Ramos (cell line): ENCODE results near the gene GIPC2.

Source experiments
- in situ Hi-C: fragments of 300-500 bp; cut with MboI; formaldehyde crosslinking; loops from one replicate; pipeline ENCODE4 v1.14.3; 2022; ENCODE audit warnings: low sequenced_read_pairs; ENCODE audit not compliant: unreplicated experiment

GIPC2 gene

DNA sequence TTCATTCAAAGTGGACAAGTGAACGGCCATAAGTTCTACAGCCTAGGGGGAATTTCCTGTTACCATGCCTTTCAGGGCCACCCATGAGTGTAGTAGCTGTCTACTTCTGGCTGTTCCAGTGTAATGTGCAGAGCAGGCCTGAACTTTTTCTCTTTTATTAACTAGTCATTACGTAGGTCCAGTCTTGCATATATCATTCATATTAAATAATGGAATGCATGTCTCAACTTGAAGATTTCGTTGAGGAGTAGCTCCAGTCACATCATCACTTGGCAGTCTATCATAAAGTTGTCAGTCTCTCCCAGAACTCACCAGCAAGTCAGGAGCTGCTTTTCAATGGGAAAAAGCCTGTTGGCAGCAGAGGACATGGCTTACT is 12.0 kb upstream of the GIPC2 start:
- in situ Hi-C loops, result no loop called here

DNA sequence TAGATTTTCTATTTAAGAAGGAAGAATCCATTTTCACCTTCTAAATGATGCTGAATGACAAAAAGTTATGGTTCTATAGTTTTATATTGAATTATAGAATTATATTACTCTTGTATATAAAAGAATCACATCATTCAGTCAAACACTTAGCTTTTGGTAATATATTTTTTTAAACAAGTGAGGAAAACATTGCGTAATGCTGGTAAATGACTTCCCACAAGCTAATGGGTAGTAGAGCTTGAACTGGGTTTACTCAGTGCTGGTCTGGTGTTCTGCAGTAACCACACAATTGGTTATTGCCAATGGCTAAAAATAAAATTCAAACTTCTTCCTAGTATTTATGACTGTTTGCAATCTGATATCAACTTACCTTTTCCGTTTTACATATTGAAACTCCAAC is 10.6 kb upstream of the GIPC2 start:
- in situ Hi-C loops, result no loop called here

DNA sequence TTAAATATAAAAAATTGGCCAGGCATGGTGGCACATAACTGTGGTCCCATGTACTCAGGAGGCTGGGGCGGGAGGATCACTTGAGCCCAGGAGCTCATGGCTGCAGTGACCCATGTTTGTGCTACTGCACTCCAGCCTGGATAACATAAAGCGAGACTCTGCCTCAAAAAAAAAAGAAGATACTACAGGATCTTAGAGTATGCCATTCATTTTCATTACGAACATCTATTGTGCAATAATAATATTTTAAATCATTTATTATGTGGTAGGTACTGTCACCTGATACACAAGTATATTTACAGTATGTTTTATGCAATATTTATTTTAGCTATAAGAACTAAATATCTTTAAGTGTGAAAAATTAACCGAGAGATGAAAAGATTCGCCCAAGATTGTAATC is 9.3 kb upstream of the GIPC2 start:
- in situ Hi-C loops, result no loop called here

DNA sequence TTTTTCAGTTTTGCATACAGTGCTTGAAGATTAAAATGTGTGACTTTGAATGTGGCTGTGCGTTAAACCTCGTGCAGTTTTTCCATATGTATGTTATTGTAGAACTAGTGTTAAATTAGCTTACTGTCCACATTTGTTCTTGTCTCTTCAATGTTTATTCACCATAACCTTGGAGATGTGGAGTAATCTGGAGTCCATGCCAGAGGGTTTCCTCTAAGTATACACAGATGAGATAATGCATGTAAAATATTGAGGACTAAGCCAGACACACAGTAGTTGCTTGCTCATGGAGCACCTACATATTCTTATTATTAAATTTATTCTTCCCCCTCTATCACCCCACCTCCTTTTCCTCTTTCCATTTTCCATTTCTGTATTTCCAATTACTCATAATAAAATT is 7.7 kb upstream of the GIPC2 start:
- in situ Hi-C loops, result no loop called here

DNA sequence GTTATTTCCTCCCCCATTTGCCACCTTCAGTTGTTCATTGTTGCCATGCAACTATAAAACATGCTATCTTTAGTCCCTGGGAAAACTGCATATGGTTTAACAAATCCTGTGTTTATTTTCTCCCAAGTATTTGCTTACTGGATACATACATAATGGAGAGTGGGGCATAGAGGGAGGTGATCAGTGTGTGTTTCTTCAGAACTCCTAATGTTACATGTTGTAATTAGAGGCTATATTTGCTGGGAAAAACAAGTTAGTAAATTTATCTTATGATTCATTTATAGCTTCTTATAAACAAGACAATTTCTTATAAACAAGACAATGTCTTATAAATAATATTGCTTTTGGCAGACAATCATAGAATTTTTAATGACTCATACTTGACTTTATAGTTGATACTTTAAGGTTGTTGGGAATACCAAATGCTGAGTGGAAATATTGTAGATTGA is 7.3 kb upstream of the GIPC2 start:
- in situ Hi-C loops, result no loop called here

DNA sequence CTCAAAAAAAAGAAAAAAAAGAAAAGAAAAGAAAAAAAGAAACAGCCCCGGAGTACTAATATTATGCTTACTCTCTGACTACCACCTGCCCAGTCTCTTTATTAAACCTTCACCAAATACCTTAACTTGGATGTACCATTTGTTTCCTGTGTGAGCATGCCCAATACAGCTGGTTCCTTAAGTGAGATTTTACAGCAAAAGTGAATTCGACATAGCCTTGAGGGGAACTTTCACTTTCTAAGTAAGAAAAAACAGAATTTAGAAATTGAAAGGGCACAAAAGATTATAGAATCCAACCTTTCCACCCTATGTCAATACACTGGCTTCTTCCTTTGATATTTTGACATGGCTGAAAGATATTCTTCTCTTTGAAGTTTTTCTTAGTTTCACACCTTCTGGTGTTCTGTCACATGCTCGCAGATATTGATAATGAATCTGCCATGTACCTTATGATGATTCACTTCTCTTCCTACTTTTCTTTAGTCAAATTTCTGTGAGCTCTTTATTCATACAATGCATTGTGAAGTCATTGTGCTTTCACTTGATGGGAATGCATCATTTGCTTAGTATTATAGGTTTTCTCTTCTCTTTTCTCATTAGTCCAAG is 5.2 kb upstream of the GIPC2 start:
- in situ Hi-C loops, result no loop called here

DNA sequence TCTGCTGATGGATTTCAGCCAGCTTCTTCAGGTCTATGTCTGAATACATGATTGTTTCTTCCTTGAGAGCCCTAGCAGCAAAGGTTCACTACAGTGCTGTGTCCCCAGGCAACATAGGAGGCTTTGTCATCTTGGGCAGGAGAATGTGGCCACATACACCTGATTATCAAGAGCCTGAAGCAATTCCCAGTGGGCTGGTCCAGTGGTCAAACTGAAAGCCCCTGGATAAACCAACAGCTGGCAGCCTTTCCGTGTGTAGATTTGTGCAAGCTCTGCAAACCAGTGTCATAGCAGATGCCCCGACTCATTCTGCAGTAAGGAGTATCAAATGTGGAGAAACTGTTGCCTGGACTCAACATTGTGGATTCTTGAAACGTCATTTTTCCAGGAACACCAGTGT is 2.3 kb upstream of the GIPC2 start:
- in situ Hi-C loops, result no loop called here

DNA sequence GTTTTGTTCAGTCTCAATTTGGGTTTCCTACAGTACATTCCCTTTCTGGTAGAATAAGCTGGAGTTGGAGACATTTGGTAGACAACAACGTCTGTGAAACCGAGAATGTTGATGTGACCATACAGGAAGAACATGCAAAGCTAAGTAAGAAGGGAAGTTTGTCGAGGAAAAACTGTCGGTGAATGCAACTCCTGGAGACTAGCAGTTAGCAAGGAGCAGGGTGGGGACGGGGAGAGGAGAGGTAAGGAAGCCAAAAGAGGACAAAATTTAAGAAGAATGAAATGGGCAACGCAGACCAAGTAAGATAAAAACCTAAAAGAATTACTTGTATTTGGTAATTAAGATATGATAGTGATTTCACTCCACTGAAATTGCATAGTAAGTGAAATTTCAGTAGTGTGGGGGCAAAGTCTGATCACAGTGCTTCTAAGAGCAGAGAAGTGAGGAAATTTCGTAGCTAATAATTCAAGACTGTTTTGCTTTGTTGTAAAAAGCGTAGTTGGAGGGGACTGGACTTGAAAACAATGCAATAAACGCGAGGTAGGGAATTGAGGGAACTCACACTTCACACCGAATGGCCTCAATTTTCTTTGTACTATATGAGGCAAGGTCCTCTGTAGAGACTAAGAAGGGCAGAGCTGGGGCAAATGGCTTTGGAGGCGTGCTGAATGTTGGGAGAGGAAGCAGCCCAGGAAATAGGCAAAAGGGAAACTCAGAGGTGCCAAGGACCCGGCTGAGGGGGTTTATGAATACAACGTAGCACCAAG is 787 bp upstream of the GIPC2 start:
- in situ Hi-C loops, result no loop called here

DNA sequence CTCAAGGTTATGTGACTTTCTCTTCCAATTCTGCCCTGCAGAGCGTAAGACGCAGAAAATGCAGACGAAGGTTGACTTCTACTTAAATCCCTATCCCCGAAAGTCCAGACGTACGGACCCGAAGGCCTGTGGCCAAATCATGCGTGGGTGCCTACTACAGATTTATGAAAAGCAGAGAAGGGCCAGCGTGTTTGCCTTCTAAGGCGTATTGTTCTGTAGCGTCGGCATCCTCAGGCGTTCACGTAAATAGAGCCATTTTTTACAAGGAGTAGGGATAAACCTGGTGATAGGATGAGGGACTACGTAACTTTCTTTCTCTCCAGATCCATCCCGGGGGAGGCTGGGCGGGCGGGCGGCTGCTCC is 222 bp upstream of the GIPC2 start:
- in situ Hi-C loops, result no loop called here

DNA sequence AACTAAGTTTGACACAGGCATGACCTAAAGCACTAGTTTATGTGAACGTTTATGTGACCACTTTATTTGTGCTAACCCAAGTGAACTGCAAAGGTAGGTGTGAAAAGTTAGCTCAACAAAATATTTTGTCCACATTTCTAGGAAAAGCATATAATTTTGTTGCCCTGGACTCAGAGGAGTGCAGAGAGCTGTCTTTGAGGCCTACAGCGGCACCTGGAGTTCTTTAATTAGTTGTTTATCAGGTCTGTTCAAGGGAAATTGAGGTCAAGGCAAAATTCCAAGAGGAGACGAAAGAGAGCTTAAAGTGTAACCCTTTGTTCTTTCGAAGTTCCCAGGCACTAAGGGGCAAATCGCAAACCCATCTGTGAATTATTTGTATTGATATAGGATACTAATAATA is 1.3 kb downstream of the GIPC2 start:
- in situ Hi-C loops, result no loop called here

DNA sequence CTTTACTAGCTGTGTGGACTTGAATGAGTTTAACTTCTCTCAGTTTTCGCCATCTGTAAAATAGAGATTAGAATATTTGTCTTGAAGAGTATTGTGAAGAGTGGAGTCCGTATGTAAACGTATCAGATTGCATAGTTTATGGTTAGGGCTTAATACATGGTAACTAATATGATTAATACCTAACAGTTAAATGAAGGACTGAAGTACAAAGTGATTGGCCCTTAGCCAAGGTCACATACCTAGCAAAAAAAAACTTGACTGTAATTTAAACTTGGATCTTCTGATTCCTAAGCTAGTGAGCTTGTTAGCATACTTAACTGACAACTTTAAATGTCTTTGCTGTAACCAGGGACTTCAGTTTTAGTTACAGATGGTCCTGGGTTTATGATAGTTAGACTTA is 1.9 kb downstream of the GIPC2 start:
- in situ Hi-C loops, result no loop called here

DNA sequence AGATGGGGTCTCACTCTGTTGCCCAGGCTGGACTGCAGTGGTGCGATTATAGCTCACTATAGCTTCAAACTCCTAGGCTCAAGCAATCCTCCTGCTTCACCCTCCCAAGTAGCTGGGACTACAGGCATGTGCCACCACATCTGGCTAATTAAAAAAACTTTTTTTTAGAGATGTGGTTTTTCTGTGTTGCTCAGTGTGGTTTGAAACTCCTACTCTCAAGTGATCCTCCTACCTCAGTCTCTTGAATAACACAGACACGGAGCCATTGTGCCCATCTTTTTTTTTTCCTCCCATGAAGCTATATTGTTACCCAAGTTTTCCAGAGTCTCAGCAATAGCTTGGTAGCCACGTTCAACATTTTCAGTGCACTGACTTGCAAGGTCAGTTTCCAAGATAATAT is 2.7 kb downstream of the GIPC2 start:
- in situ Hi-C loops, result no loop called here

DNA sequence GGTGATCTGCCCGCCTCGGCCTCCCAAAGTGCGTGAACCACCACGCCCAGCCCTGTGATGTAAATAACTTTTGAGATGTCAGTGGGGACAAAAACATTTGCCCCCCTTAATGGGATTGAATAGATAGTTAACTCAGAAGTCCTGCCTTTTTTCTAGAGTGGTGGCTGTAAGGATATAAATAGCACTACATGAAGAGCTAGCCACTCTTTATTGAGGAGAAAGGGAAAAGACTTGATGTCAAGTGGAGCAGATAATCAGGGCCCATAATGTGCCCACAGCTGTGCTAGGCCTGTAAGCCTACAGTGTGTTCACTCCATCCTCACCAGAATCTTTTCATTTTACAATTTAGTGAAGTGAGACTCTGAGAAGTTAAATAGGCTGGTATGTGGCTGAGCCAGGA is 3.6 kb downstream of the GIPC2 start:
- in situ Hi-C loops, result no loop called here

DNA sequence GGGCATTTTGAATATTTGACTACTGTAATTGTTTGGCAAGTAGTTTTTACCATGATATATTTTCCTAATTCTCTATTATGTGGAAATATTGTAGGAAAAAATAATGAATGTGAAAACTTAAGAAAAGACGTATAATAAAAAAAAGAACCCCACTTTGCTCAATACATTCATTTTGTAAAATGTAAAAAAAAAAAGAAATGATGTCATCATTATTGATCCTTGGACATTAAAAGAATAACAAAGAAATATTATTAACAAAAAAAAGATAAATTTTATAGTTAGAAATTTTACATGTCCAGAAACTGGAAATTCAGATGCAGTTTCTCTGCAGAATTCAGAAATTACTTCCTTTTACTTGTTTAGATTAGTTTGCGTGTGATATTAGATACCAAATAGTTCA is 5.2 kb downstream of the GIPC2 start:
- in situ Hi-C loops, result no loop called here

DNA sequence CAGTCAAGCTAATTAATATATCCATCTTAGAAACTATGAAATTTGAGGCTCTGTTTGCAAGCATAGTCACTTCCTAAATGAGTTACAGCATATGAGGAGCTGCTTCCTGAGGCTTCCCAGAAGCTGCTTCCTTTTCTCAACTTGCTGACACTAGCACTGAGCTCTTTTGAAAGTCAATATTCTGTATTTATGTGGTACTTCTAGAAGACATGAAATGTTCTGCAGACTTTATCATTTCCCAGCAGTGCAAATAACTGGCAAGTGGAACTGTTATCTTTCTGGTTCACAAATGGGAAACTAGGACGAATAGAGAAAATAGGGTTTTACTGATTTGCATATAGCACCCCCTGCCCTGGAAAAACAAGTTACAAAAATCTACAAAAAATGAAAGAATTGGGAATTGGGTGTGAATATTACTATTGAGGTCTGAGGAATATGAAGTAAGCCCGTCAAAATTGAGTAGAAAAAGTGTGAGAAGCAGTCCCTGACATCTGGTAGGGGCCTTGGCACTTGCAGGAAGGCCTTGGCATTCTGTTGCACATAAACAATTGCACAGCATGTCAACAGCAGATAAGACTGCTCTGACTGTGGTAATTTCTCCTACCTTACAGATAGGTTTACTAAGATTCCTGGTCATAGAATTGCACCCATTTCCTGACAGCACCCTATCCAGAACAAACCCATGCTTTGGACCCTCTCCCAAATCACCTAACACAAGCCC is 7.1 kb downstream of the GIPC2 start:
- in situ Hi-C loops, result no loop called here

DNA sequence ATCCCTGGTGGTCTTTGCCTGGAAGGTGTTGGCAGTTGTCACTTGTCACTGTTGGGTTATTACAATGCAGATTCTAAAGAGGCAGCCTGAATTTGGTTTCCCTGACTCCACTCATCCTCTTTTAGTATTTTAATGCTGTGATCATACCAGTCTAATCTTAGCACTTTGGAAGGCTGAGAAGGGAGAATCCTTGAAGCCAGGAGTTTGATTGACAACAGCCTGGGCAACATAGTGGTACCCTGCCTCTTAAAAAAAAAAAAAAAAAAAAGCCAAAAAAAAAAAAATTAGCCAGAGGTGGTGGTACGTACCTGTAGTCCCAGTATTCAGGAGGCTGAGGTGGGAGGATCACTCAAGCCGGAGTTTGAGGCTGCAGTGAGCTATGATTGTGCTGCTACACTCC is 7.7 kb downstream of the GIPC2 start:
- in situ Hi-C loops, result no loop called here

DNA sequence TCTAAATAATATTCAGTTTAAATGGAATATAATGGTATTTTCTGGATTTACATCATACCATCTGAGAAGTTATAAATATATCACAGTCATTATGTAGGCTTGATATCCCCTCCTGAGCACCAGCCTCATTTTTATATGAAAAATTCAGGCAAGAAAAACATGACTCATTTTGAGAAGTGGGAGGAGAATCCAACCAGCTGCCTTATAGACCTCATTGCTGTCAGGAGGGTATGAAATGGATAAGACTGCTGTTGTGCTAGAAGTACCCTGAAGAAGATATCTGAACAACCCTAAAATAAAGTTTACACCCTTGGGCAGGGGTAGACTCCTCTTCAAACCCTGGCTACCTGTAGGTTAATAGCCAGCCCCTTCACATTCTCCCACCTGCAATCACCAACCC is 8.8 kb downstream of the GIPC2 start:
- in situ Hi-C loops, result no loop called here

DNA sequence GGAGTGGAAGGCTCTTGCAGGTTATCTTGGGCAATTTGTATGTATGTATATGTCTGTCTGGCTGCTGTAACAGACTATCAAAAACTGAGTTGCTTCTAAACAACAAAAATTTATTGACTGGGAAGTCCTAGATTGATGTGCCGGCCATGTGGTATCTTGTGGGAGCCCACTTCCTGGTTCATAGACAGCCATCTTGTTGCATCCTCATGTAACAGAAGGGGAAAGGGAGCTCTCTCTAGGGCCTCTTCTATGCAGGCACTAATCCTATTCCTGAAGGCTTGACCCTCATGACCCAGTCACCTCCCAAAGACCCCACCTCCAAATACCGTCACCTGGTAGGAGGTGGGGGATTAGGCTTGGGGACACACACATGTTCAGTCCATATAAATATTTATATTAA is 9.2 kb downstream of the GIPC2 start:
- in situ Hi-C loops, result no loop called here

DNA sequence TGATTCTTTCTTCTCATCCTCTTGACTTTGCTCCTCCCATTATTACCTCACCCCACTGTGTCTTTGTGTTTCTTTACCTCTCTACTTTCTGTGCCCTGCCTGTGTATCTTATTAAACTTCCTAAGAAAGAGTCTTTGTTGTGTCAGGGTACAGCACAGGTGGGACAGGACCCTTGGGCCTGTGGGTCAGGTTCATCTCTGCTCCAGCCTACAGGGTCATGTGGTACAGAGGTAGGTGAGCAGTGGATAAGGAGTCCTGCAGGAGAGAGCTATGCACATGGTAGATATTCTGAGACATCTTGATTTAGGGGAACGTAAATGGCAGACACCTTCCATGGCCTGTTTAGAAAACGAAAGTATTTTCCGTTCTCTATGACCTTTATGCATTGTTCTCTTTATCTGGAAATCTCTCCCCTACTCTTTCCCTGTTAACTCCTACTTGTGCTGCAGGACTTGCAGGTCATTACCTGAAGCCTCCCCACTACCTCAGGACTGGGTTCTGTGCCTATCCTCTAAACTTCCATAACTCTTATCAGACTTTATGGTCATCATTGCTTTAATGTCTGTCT is 9.9 kb downstream of the GIPC2 start:
- in situ Hi-C loops, result no loop called here

DNA sequence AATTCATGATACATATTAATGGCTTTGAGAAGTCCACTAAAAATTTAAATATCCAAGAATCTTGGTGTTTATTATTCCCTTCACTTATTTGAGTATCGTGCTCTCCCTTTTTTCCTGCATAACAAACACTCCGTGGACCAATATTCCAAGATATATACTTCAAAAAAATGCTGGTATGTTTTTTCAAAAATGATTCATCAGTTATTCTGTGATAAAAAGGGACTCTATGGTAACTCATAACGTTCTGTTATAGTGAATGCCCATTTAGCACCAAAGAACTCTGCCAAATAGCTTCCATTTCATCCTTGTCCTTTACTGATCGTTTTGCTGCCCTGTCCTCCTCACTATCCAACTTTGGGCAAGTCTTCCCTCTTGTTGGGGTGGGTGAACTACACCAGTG is 12.9 kb downstream of the GIPC2 start:
- in situ Hi-C loops, result no loop called here

DNA sequence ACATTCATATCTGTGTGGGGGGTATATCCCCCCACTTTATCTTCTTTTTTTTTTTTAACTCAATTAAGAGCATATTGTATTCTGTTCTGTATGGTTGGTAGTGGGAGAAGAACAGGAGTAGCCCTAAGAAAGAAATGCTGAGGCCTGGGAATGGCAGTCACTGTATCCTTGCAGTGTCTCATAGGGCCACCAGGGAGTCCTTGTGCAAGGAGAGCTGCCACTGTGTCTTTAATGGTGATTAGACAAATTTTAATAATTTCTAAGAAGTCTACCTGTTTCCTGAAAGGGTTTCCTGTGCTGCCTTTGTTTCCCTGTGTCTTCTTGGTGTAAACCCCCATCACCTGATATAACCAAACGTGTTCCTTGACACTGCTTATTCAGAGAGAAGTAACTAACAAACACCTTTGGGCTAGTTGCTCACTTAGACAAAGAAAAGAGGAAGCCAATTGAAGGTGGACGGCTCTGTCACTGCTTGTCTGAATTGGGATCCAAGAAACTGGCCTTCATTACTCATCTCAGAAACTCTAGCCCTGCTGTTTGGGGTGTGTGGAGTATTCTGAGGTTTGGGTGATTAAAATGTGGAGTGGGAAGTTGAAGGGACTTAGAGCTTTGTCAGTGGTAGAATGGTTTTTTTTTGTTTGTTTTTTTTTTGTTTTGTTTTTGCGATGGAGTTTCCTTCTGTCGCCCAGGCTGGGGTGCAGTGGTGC is 15.2 kb downstream of the GIPC2 start:
- in situ Hi-C loops, result no loop called here
